NCI-H2107 (cell line): ENCODE data around the gene PPP1R9A.

Experiments used
- DNase-seq: peaks from one replicate; lab custom pipeline; 2025; lab: John Stamatoyannopoulos, UW

Gene PPP1R9A

DNA sequence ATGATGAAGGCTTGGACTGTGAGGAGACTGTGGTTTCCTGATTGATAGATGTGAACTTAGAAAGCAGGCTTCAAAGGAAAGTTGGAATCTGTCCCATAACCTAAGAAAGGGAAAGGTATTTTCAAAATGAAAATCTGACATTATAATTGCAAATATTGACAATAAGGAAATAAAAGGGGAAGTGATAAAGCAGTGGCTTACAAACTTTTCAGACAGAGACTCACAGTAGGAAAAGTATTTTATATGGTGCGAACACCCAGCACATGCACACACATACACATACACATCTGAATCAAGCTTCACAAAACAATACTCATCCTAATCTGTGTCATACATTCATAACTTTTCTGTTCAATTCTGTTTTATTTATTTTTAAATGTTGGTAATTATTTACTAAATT, 412.2 kb downstream of the PPP1R9A start:
- DNase-seq: no peak

DNA sequence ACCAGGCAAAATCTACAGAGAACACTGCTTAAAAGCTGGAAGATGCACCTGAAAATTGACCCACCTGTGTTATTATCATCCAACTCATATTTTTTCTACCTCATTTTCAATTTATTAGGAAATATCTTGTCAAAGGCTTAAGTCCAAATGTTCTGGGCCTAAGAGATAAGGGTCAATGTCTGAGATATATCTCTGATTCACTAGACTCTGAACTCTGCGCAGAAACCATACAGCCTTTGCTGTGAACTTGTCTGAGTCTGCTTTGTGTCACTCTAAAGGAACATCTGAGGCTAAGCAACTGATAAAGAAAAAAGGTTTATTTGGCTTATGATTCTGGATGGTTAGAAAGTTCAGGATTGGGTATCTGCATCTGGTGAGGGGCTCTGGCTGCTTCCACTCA, 413.3 kb downstream of the PPP1R9A start:
- no peak for DNase-seq

DNA sequence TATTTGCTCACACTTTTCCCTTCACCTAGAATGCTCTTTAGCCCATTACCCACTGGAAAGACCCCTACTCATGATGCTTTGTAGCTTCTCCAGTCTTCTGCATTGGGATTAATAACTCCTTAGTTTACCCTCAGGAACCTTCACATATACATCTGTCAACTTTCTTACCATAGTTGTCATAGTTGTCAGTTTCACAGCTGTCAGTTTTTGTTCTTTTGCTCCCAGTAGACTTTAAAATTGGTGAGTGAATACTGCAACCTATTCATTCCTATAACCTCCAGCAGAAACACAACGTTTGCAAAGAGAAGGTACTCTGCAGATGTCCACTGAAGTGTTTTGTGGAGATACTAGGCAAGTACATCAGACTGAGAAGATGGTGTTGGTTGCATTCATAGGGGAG, 414.3 kb downstream of the PPP1R9A start:
- no peak for DNase-seq

DNA sequence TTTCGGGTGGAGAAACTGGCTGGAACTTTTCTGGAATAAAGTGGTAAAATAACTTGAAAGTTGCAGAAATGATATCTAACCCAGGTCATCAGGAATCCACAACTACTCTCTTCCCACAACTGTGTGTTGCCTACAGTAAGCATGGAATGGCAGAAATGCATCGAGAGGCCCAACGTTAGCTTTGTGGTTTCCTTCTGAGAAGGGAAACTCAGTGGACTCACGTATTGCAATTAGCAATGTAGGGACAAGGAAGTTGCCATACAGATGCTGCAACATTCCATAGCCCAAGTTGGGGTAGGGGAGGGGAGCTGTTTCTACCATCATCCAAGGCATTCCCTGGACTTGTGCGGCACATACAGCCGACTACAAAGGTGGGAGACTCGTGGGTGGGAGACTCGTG, 415.0 kb downstream of the PPP1R9A start:
- no peak for DNase-seq

DNA sequence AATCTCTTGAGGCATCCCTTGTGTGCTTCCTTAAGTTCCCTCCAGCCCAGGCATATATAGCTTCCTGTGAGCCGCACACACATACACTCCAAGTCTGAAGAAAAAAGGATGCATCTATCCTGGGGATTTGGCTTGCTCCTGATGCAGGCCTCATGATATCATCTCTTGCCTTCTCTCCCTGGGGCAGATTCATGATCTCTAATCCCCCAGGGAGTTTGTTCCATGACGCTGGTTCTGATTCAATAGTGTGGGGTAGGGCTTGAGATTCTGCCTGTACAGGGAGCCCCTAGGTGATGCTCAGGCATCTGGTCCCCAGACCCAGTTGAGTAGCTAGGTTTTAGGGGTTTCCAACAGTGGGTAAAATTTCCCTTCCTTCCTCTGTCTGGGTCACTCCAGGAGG, 415.5 kb downstream of the PPP1R9A start:
- no peak for DNase-seq

DNA sequence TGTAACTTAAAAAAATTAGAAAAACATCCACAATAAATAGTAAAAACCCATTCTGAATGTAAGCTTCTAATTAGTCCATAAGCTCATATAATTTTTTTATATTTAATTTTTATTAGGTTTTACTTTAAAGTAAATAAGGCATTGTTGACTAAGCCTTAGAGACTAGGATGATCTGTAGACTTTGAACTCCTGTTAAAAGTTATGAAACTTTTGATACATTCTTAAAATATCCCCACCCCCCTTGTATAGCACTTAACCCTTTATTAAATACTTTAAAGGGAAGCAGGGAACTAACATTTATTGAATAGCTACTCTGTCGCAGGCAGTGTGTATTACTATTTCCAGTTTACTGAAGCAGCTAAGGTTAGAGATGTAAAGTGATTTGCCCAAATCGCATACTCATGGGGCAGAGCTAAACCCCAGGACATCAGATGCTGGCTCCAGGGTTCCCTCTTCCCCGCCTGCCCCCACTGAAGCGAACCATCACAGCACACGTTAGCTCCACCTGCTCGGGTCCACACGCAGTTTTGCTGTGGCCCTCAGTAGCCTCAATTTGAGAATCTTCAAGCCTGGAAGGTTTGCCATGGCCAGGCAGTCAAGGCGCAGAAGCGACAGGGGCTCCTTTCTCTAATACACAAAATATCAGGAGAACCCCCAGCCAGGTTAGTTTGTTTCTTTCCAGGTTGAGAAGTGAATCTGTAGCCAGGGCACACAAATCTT, 416.2 kb downstream of the PPP1R9A start:
- DNase-seq: no peak

DNA sequence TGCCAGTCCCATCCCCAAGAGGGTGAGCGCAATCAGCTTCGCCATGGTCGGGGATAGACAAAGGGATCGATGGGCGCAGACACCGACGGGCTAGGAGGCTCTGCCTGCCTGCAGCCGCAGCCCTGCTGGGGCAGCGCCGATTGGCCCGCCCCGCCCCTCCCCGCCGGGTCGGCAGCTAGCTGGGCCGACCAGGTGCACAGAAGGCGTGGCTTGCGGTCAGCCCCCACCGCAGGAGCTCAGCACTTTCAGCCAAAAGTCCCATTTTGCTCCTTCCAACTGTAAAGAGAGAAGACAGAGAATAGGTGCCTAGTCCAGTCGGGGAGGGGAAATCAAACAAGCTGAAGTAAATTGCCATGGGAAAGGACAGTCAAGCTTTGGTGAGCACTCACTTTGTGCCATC, 417.0 kb downstream of the PPP1R9A start, which contains the start of gene PON1:
Gene PON1, minus strand, starts transcription at position 102 of the 400 bp plus-strand sequence. Its CDS starts 57 bp downstream, at position 45.
- no peak for DNase-seq

DNA sequence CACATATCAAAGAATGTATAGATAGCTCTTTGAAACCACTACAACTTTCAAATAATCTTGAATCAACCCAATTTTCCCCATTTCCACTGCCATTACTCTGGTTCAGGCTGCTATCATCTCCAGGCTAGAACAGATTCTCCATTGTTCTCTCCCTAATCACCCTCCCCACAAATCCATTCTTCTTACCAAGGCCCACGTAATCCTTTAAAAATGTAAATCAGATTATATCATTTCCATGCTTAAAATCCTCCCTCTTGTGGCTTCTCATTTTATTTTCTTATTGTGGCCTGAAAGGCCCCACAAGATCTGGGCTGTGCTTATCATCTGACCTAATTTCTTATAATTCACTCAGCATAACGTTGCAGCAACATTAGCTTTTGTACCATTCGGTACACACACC, 420.0 kb downstream of the PPP1R9A start:
- DNase-seq: no peak

DNA sequence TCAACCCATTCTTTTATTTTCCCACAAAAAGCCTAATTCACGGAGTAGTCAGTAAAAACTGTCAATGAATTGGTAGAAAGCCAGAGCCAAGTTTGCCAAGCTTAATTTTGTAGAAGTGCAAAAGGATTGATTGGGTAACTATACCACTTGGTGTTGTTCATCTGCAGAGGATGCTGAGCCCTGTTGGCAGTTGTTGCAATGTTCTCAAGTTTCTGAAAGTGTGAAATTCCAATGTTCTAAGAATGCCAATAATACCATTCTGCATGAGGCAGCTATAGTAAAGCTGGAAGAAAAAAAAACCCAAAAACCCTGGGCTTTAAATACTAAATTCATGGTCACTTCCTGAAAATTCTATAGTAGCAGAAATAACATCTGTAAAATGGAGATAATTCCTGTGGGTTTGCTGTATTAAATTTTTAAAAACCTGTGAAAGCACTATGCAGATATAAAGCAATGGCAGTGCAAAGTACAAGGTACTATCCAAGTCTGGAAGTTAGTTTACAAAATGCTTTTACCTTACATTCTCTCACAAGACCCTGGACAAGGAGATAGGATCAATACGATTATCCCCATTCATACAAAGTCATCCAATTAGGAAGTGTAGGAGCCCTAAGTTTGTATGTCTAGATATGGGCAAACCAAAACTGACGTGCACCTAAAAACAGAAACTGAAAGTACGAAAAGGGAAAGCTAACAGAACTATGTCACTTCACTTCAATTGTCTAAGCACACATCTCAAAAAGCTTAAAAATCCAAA, 423.0 kb downstream of the PPP1R9A start:
- no peak for DNase-seq

DNA sequence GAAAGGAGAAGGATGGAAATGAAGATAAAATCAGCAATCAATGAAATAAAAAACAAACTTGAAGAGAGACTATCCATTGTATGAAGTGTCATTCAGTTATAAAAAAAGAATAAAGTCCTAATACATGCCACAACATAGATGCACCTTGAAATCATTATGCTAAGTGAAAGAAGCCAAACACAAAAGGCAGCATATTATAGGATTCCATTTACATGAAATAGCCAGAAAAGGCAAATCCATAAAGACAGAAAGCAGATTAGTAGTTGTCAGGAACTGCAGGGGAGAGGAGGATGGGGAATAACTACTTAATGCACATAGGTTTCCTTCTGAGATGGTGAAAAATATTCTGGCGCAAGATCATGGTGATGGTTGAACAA, 423.6 kb downstream of the PPP1R9A start:
- no peak for DNase-seq

DNA sequence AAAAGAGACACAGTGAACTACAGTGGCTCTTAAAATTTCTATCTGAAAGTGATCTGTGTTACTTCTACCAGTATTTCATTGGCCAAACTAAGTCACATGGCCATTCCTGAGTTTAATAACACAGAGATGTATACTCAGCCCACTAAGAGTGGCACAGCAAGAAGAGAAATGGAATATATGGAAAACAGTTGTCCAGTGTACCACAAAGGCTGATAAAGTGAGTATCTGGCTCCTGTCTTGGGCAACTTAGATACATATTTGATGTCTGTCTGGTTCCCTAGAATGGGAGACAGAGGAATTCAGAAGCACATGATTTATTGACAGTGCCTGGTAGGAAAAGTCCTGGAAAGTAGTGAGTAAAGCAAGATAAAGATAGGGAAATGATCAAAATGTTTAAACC, 427.1 kb downstream of the PPP1R9A start:
- DNase-seq: no peak

DNA sequence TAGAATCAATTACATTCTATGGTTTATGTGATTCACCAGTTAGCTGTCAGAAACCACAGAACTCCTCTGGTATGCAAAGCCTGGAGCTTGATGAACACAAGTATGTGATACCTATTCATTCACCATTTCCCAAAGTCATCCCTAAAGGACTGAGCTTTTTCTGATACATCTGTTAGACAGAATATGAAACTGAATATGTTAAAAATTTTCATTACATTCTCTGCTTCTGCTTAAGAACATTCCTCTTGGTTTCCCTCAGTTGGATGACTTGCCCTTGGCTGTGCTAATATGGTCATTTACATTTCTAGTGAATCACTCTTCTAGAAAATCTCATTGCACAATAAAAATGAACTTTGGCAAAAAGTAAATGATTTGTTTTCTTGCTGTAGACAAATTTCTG, 427.7 kb downstream of the PPP1R9A start:
- no peak for DNase-seq

DNA sequence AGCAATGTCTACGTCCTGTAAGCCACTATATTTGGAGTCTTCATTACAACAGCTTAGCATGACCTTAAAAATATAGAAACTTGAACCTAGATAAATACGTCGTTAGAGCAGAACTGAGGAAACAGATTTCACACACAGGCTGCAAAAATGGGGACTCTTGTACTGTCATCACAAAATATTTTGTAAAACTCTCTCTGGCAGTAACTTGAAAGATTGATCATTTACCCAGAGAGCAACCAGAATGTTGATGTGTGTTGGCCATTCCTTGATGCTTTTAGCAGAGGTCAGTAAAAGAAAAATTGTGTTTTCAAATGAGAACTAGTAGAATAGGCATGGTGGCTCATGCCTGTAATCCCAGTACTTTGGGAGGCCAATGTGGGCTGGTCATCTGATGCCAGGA, 431.4 kb downstream of the PPP1R9A start:
- DNase-seq: no peak

DNA sequence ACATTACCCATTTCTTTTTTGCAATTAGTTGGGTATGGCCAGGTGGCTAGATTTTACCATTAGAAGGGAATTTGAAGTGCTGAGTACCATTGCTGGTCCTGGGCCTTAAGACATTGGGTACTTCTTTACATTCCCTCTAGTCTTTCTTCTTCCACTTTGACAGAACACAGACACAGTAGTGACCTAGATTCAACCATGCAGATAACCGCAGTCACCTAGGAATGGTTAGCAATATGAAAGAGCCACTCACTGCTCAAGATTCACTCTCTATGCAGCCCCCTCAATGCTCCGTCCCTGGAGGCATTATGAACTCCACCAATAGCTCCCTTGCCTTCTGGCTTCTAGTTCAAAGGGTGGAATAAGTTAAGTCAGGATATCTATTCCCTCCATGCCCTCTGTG, 433.1 kb downstream of the PPP1R9A start:
- DNase-seq: no peak

DNA sequence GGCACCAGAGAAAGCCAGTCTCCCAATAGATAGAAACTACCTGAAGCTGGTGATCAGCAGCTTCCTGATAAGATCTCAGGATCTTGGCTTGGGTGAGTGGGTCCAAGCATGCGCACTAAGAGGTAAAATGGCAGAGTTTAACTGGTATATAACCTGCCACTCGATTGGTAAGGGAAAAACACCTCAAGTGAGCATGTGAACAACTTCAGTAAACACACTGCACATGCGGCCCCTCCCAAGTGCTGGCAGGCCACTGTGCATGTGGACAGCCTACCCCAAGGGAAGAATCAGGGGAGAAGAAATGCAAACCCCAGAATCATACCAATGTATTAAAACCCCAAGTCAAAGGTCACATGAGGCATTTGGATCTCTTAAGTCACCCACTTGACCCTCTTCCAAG, 434.6 kb downstream of the PPP1R9A start:
- no peak for DNase-seq

DNA sequence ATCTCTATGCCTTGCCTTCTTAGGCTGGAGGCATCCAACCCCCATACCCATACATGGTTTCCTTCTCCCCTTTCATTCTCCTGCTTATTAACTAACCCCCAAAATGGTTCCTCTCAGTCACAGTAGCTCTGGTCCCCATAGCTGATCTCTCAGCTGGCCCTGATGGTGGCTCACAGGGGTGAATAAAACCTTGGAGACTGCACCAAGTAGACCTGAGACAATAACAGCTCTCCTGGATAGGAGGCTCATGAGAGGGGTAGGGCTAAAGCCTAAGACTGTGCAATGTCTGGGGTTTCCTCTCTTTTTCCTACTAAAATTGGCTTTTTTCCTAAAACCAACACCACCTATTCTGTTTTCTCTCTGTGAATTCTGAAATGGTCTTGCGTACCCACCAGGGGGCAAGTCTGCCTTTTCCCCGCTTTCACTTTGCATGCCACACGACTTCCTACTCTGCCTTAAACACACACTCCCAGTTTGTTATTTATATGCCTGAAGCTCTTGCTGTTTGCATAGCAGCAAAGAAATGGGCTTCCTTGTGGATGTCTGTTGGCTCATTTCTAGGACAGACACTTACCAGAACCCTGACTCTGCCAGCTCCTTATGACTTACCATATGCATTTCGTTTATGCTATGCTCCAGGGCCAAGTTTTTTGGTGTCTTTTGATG, 435.4 kb downstream of the PPP1R9A start:
- no peak for DNase-seq
